Neuronal stem cell (in vitro differentiated cells): ENCODE data around the gene MIOS.
"Not testable (repeated sequence)": the region's sequence is repeated elsewhere in the genome, so short reads cannot be mapped to it uniquely, and the experiment has no call there.

Experiments used
- DNase-seq: peaks from one replicate; pipeline ENCODE4 v3.0.0-alpha.2; 2013; ENCODE audit warnings: low spot score
- H2AFZ ChIP-seq: one replicate; pipeline ENCODE4 v1.6.1; 2013; ENCODE audit warnings: mild to moderate bottlenecking, low read length, inconsistent platforms
- H2AK5ac ChIP-seq: 2 replicates; pipeline ENCODE4 v1.6.1; 2013; ENCODE audit warnings: low read depth, mild to moderate bottlenecking, inconsistent platforms, low read length, moderate library complexity, mixed read lengths
- H2BK120ac ChIP-seq: 2 replicates; pipeline ENCODE4 v1.6.1; 2013; ENCODE audit warnings: low read depth, mild to moderate bottlenecking, inconsistent platforms, low read length, moderate library complexity, mixed read lengths
- H2BK12ac ChIP-seq: one replicate; pipeline ENCODE4 v1.6.1; 2013; ENCODE audit warnings: low read length, inconsistent platforms
- H2BK15ac ChIP-seq: 2 replicates; pipeline ENCODE4 v1.6.1; 2013; ENCODE audit warnings: mild to moderate bottlenecking, low read length, inconsistent platforms, mixed read lengths
- H2BK5ac ChIP-seq: one replicate; pipeline ENCODE4 v1.6.1; 2013; ENCODE audit warnings: inconsistent platforms, mild to moderate bottlenecking, low read length, moderate library complexity
- H3K14ac ChIP-seq: one replicate; pipeline ENCODE4 v1.6.1; 2013; ENCODE audit warnings: low read length, inconsistent platforms
- H3K18ac ChIP-seq: 2 replicates; pipeline ENCODE4 v1.6.1; 2013; ENCODE audit warnings: low read length, inconsistent platforms
- H3K23ac ChIP-seq: 2 replicates; pipeline ENCODE4 v1.6.1; 2013; ENCODE audit warnings: low read depth, mild to moderate bottlenecking, mixed read lengths, low read length, inconsistent platforms; ENCODE audit not compliant: poor library complexity
- H3K27ac ChIP-seq: replicated peaks from 3 replicates; pipeline ENCODE4 v1.5.1; 2013; ENCODE audit warnings: low read length, inconsistent platforms
- H3K27me3 ChIP-seq, 3 experiments: 2 replicates each; pipeline ENCODE4 v1.6.1; 2013; ENCODE audit warnings: low read length in 3 of 3, mild to moderate bottlenecking in 2 of 3, inconsistent platforms in 1 of 3, low read depth in 1 of 3, mixed read lengths in 1 of 3, moderate library complexity in 1 of 3; ENCODE audit not compliant: control insufficient read depth in 3 of 3, insufficient read depth in 3 of 3
- H3K36me3 ChIP-seq, 2 donors: replicated peaks in 1 of 2; 2 replicates each; pipeline ENCODE4 v1.6.1; 2013; ENCODE audit warnings: low read length in 2 of 2; ENCODE audit not compliant: control insufficient read depth in 2 of 2, insufficient read depth in 2 of 2
- H3K4ac ChIP-seq: 2 replicates; pipeline ENCODE4 v1.6.1; 2013; ENCODE audit warnings: inconsistent platforms, mild to moderate bottlenecking, low read length, moderate library complexity
- H3K4me1 ChIP-seq, 2 donors: 1 replicate in 1 of 2; 2 replicates in 1 of 2; pipeline ENCODE4 v1.6.1; 2013; ENCODE audit warnings: low read length in 2 of 2, low read depth in 1 of 2; ENCODE audit not compliant: control insufficient read depth in 2 of 2, insufficient read depth in 1 of 2
- H3K4me2 ChIP-seq: one replicate; pipeline ENCODE4 v1.6.1; 2013; ENCODE audit warnings: mild to moderate bottlenecking, low read length, inconsistent platforms; ENCODE audit not compliant: insufficient read depth, poor library complexity, severe bottlenecking
- H3K4me3 ChIP-seq, 2 donors: 2 replicates each; pipeline ENCODE4 v1.5.1; 2013; ENCODE audit warnings: low read length in 2 of 2, mild to moderate bottlenecking in 2 of 2, inconsistent platforms in 1 of 2, moderate library complexity in 1 of 2
- H3K79me1 ChIP-seq: one replicate; pipeline ENCODE4 v1.6.1; 2013; ENCODE audit warnings: low read depth, mild to moderate bottlenecking, inconsistent platforms, low read length, moderate library complexity
- H3K9ac ChIP-seq: one replicate; pipeline ENCODE4 v1.6.1; 2013; ENCODE audit warnings: mild to moderate bottlenecking, low read depth, low read length, inconsistent platforms; ENCODE audit not compliant: poor library complexity
- H3K9me3 ChIP-seq, 2 donors: replicated peaks in 1 of 2; 2 replicates each; pipeline versions ENCODE3 to v1.6.1; 2013; ENCODE audit warnings: low read length in 2 of 2, mild to moderate bottlenecking in 2 of 2, inconsistent platforms in 1 of 2, low read depth in 1 of 2, mixed read lengths in 1 of 2, moderate library complexity in 1 of 2; ENCODE audit not compliant: control insufficient read depth in 2 of 2, insufficient read depth in 1 of 2
- H4K8ac ChIP-seq: one replicate; pipeline ENCODE4 v1.6.1; 2013; ENCODE audit warnings: low read depth, mild to moderate bottlenecking, inconsistent platforms, low read length, moderate library complexity
- H4K91ac ChIP-seq: one replicate; pipeline ENCODE4 v1.6.1; 2013; ENCODE audit warnings: low read length, low read depth, mild to moderate bottlenecking, inconsistent platforms; ENCODE audit not compliant: poor library complexity
- WGBS, 2 donors: extraction: QIAGEN DNeasy Blood & Tissue Kit; methylation state at CpG; one replicate each; pipeline ENCODE4 v1.1.7; 2013; ENCODE audit warnings: missing lambda C conversion rate in 2 of 2, mixed read lengths in 1 of 2; ENCODE audit not compliant: insufficient read length in 2 of 2, insufficient replicate concordance in 1 of 2; ENCODE audit errors: extremely low coverage in 2 of 2; 5-methylcytosine and 5-hydroxymethylcytosine counted together

MIOS gene

GRCh38 chr7:7653593-7654187 lies 87.0 kb downstream of the MIOS start:
- DNase-seq = peak; percentile 18
- Histone ChIP-seq H2BK120ac (no peak overlapping the region), H3K4me2 (no peak overlapping the region), H3K14ac (no peak overlapping the region), H3K4me3 (no peak overlapping the region), H3K27me3 (no peaks in the 10 kb centered on the region), H4K8ac (no peak overlapping the region), H3K79me1 (no peaks in the 10 kb centered on the region), H2BK15ac (no peak overlapping the region), H4K91ac (no peak overlapping the region), H3K23ac (no peak overlapping the region), H2AFZ (no peak overlapping the region), H3K18ac (no peak overlapping the region), H3K4me1 (peaks cover 0 to 2% of the 10 kb centered on the region in 2 donors), H2BK5ac (no peak overlapping the region), H3K27ac (no peak overlapping the region), H3K4ac (no peak overlapping the region), H3K9ac (no peak overlapping the region), H3K36me3 (no peaks in the 10 kb centered on the region), H3K9me3 (no peaks in the 10 kb centered on the region), H2AK5ac (no peak overlapping the region), H2BK12ac (no peak overlapping the region)
- no CpG with 5 or more reads among the region's 3 CpGs for WGBS, 2 donors

- Histone ChIP-seq H3K4me3 (no peak overlapping the region), H3K4me1 (peaks cover 0 to 2% of the 10 kb centered on the region in 2 donors), H3K9me3 (no peaks in the 10 kb centered on the region), H3K14ac (no peak overlapping the region), H2BK120ac (no peak overlapping the region), H3K4ac (no peak overlapping the region), H3K18ac (no peak overlapping the region), H2BK15ac (no peak overlapping the region), H3K27me3 (no peaks in the 10 kb centered on the region), H3K23ac (no peak overlapping the region), H3K4me2 (no peak overlapping the region), H3K36me3 (no peaks in the 10 kb centered on the region), H2AK5ac (no peak overlapping the region), H4K8ac (no peak overlapping the region), H2BK12ac (no peak overlapping the region), H2BK5ac (no peak overlapping the region), H3K9ac (no peak overlapping the region), H3K27ac (no peak overlapping the region), H4K91ac (no peak overlapping the region), H2AFZ (no peak overlapping the region), H3K79me1 (no peaks in the 10 kb centered on the region)
- no peak for DNase-seq
- 100% methylated on average over 1 of the region's 4 CpGs; no CpG with 5 or more reads in 1 of the 2 donors for WGBS, 2 donors
These were observed 88.5 kb downstream of the MIOS start for GRCh38 chr7:7654964-7655715.

GRCh38 chr7:7656459-7656858 lies 89.8 kb downstream of the MIOS start:
- no CpG with 5 or more reads among the region's 3 CpGs for WGBS, 2 donors
- not testable (repeated sequence) for H3K9ac ChIP-seq, H3K18ac ChIP-seq

More at GRCh38 chr7:7656459-7656858, 89.8 kb downstream of the MIOS start:
- H3K4me1 ChIP-seq, H2BK12ac ChIP-seq, H3K14ac ChIP-seq, H2AK5ac ChIP-seq, H3K27ac ChIP-seq, H3K27me3 ChIP-seq, H3K4me3 ChIP-seq, H3K4ac ChIP-seq, H2BK5ac ChIP-seq, H2BK120ac ChIP-seq, H3K23ac ChIP-seq, DNase-seq, H3K4me2 ChIP-seq, H2BK15ac ChIP-seq, H4K91ac ChIP-seq, H3K36me3 ChIP-seq, H3K9me3 ChIP-seq, H4K8ac ChIP-seq, H2AFZ ChIP-seq, H3K79me1 ChIP-seq: not testable (repeated sequence)
